Measurements from ENCODE around the gene ZC3H10.
A peak's percentile ranks its signal among the peaks of the same experiment; 100 is the strongest.

ZC3H10 gene

GRCh38 chr12:56127485-56127887, 9.4 kb downstream of the ZC3H10 start:
- no peak for TF ChIP-seq CTCF (IDR thresholded peaks at IDR 0.05; ENCODE audit: low read length, missing control alignments)
- DNase-seq (ENCODE audit: low read depth) = no peak
- peak overlapping the region; percentile 53 for H3K4me3 ChIP-seq (replicated peaks; ENCODE audit: low read depth, low read length)

GRCh38 chr12:56127888-56128669, 10.0 kb downstream of the ZC3H10 start, which contains the start of gene ESYT1:
TSS of gene ESYT1 (plus strand) at chr12:56128267. CDS start at chr12:56128320, 53 bp downstream.
- TF ChIP-seq CTCF (IDR thresholded peaks at IDR 0.05; ENCODE audit: low read length, missing control alignments) = no peak
- peak; percentile 100 for DNase-seq (ENCODE audit: low read depth)
- H3K4me3 ChIP-seq (replicated peaks; ENCODE audit: low read depth, low read length) = peak within 1 kb of the TSS; percentile 90

GRCh38 chr12:56128670-56129205, 10.7 kb downstream of the ZC3H10 start:
- no peak for TF ChIP-seq CTCF (IDR thresholded peaks at IDR 0.05; ENCODE audit: low read length, missing control alignments)
- DNase-seq (ENCODE audit: low read depth) = peak; percentile 31
- H3K4me3 ChIP-seq (replicated peaks; ENCODE audit: low read depth, low read length) = peak overlapping the region; percentile 90

GRCh38 chr12:56129206-56129941, 11.3 kb downstream of the ZC3H10 start:
- DNase-seq (ENCODE audit: low read depth) = peak; percentile 59
- H3K4me3 ChIP-seq (replicated peaks; ENCODE audit: low read depth, low read length) = peak overlapping the region; percentile 90
- TF ChIP-seq CTCF (IDR thresholded peaks at IDR 0.05; ENCODE audit: low read length, missing control alignments) = no peak

- no peak for DNase-seq (ENCODE audit: low read depth)
- H3K4me3 ChIP-seq (replicated peaks; ENCODE audit: low read depth, low read length) = peak overlapping the region; percentile 90
- TF ChIP-seq CTCF (IDR thresholded peaks at IDR 0.05; ENCODE audit: low read length, missing control alignments) = no peak
These were observed 12.0 kb downstream of the ZC3H10 start for GRCh38 chr12:56129942-56130495.

- no peak for DNase-seq (ENCODE audit: low read depth)
- no peak overlapping the region for H3K4me3 ChIP-seq (replicated peaks; ENCODE audit: low read depth, low read length)
- TF ChIP-seq CTCF (IDR thresholded peaks at IDR 0.05; ENCODE audit: low read length, missing control alignments) = no peak
These were observed 12.8 kb downstream of the ZC3H10 start for GRCh38 chr12:56130876-56131275.

All from fibroblast of pulmonary artery (primary cell).